H1 (cell line): Measurements from ENCODE around the gene DAO. TPM values are rescaled to one million over a fixed set of nuclear protein-coding genes. Genes with fewer than 3 reads are reported as not detected.
A peak's percentile ranks its signal among the peaks of the same experiment; 100 is the strongest.

Experiments used
- CTCF ChIA-PET: fragments of 300-600 bp; sonication (Branson Sonifier 250); formaldehyde crosslinking; loops from one replicate; lab custom pipeline; 2021; ENCODE audit not compliant: partially characterized antibody; lab: Charles Lee
- POLR2A ChIA-PET: fragments of 300-600 bp; sonication (Branson Sonifier 250); formaldehyde crosslinking; loops from one replicate; lab custom pipeline; 2021; ENCODE audit warnings: inconsistent platforms; ENCODE audit not compliant: partially characterized antibody; lab: Charles Lee
- DNase-seq, 2 experiments: peaks; one replicate each; pipeline versions ENCODE4 v3.0.0 to v3.0.0-alpha.2; 2010 to 2022; ENCODE audit warnings: low spot score in 2 of 2, low read depth in 1 of 2, mixed read lengths in 1 of 2
- FAIRE-seq: peaks from 2 replicates; lab custom pipeline; 2011; peaks lifted over from hg19 to GRCh38; lab: Jason Lieb, UNC
- H2AFZ ChIP-seq: 2 replicates; pipeline ENCODE4 v1.8.1; 2012; ENCODE audit warnings: low read length, inconsistent platforms
- H2AK5ac ChIP-seq: 2 replicates; pipeline ENCODE4 v1.6.1; 2013; ENCODE audit warnings: low read depth, low read length
- H2BK120ac ChIP-seq: replicated peaks from 2 replicates; pipeline ENCODE3; 2013; ENCODE audit warnings: low read depth, low read length, inconsistent platforms
- H2BK12ac ChIP-seq: 2 replicates; pipeline ENCODE4 v1.6.1; 2013; ENCODE audit warnings: low read depth, low read length
- H2BK15ac ChIP-seq: 2 replicates; pipeline ENCODE4 v1.6.1; 2013; ENCODE audit warnings: low read length
- H2BK20ac ChIP-seq: 2 replicates; pipeline ENCODE4 v1.6.1; 2013; ENCODE audit warnings: low read length
- H2BK5ac ChIP-seq: 2 replicates; pipeline ENCODE4 v1.6.1; 2013; ENCODE audit warnings: low read depth, low read length
- H3K14ac ChIP-seq: 2 replicates; pipeline ENCODE4 v1.6.1; 2013; ENCODE audit warnings: inconsistent platforms; ENCODE audit not compliant: insufficient read length
- H3K18ac ChIP-seq: 2 replicates; pipeline ENCODE4 v1.6.1; 2013; ENCODE audit warnings: low read length; ENCODE audit errors: extremely low read depth
- H3K23ac ChIP-seq: 2 replicates; pipeline ENCODE4 v1.6.1; 2013; ENCODE audit warnings: inconsistent platforms; ENCODE audit not compliant: insufficient read length
- H3K23me2 ChIP-seq: 2 replicates; pipeline ENCODE4 v1.6.1; 2013; ENCODE audit warnings: low read depth, low read length
- H3K27ac ChIP-seq: 2 replicates; pipeline ENCODE4 v1.6.1; 2011; ENCODE audit warnings: low read depth, low read length, inconsistent platforms
- H3K27me3 ChIP-seq, 4 experiments: replicated peaks in 1 of 4; 1 replicate in 1 of 4; 2 replicates in 3 of 4; pipeline versions ENCODE4 v1.6.1 to v1.8.1; 2011 to 2013; ENCODE audit warnings: low read length in 3 of 4, mild to moderate bottlenecking in 3 of 4, inconsistent platforms in 2 of 4, mixed read lengths in 2 of 4, moderate library complexity in 1 of 4; ENCODE audit not compliant: control insufficient read depth in 3 of 4, insufficient read depth in 3 of 4; ENCODE audit errors: extremely low read depth in 1 of 4
- H3K36me3 ChIP-seq, 4 experiments: 2 replicates each; pipeline versions ENCODE4 v1.6.1 to v1.8.1; 2011 to 2013; ENCODE audit warnings: mild to moderate bottlenecking in 4 of 4, low read length in 3 of 4, moderate library complexity in 2 of 4, control low read depth in 1 of 4, inconsistent platforms in 1 of 4; ENCODE audit not compliant: insufficient read depth in 4 of 4, control insufficient read depth in 2 of 4
- H3K4ac ChIP-seq: replicated peaks from 2 replicates; pipeline ENCODE3; 2013; ENCODE audit warnings: low read length, low read depth, mixed read lengths, inconsistent platforms; ENCODE audit not compliant: insufficient read length
- H3K4me1 ChIP-seq, 4 experiments: replicated peaks in 1 of 4; 1 replicate in 1 of 4; 2 replicates in 3 of 4; pipeline versions ENCODE4 v1.6.1 to v1.8.1; 2011 to 2013; ENCODE audit warnings: low read length in 3 of 4, inconsistent platforms in 2 of 4, mixed read lengths in 1 of 4; ENCODE audit not compliant: insufficient read depth in 4 of 4, control insufficient read depth in 3 of 4
- H3K4me2 ChIP-seq, 2 experiments: 2 replicates each; pipeline versions ENCODE4 v1.6.1 to v1.8.1; 2011 to 2013; ENCODE audit warnings: low read depth in 2 of 2, low read length in 2 of 2, control low read depth in 1 of 2, inconsistent platforms in 1 of 2, mild to moderate bottlenecking in 1 of 2; ENCODE audit not compliant: insufficient read depth in 1 of 2
- H3K4me3 ChIP-seq, 4 experiments: fragments of 200-600, 300-600 bp in 1 of 4; sonication (generic), shearing (Covaris generic), sonication (Bioruptor Twin) in 1 of 4; 2 replicates each; pipeline versions ENCODE4 v1.5.1 to v1.8.1; 2011 to 2016; ENCODE audit warnings: low read length in 4 of 4, low read depth in 3 of 4, control low read depth in 2 of 4, inconsistent platforms in 2 of 4, mild to moderate bottlenecking in 2 of 4, mixed read lengths in 1 of 4, moderate library complexity in 1 of 4; ENCODE audit not compliant: insufficient read depth in 2 of 4; ENCODE audit errors: extremely low read depth in 1 of 4
- H3K56ac ChIP-seq: replicated peaks from 2 replicates; pipeline ENCODE3; 2013; ENCODE audit warnings: low read depth, mild to moderate bottlenecking, mixed read lengths, low read length, inconsistent platforms; ENCODE audit not compliant: insufficient read length
- H3K79me1 ChIP-seq: 2 replicates; pipeline ENCODE4 v1.6.1; 2013; ENCODE audit warnings: low read depth, low read length, control low read depth
- H3K79me2 ChIP-seq, 2 experiments: 2 replicates each; pipeline versions ENCODE4 v1.6.1 to v1.8.1; 2012 to 2013; ENCODE audit warnings: low read length in 2 of 2, mild to moderate bottlenecking in 2 of 2, inconsistent platforms in 1 of 2; ENCODE audit not compliant: insufficient read depth in 2 of 2, control insufficient read depth in 1 of 2
- H3K9ac ChIP-seq, 4 experiments: replicated peaks in 1 of 4; 1 replicate in 1 of 4; 2 replicates in 3 of 4; pipeline versions ENCODE4 v1.6.1 to v1.8.1; 2011 to 2013; ENCODE audit warnings: low read depth in 3 of 4, low read length in 3 of 4, control low read depth in 2 of 4, mild to moderate bottlenecking in 2 of 4, moderate library complexity in 2 of 4, inconsistent platforms in 1 of 4; ENCODE audit errors: extremely low read depth in 1 of 4
- H3K9me3 ChIP-seq, 2 experiments: 2 replicates each; pipeline versions ENCODE4 v1.6.1 to v1.8.1; 2012 to 2013; ENCODE audit warnings: mild to moderate bottlenecking in 2 of 2, moderate library complexity in 2 of 2, control low read depth in 1 of 2, inconsistent platforms in 1 of 2, low read depth in 1 of 2, low read length in 1 of 2, mixed read lengths in 1 of 2; ENCODE audit not compliant: insufficient read depth in 2 of 2
- H4K20me1 ChIP-seq, 2 experiments: replicated peaks in 1 of 2; 2 replicates each; pipeline versions ENCODE3 to v1.8.1; 2011 to 2013; ENCODE audit warnings: inconsistent platforms in 2 of 2, low read length in 2 of 2, mild to moderate bottlenecking in 1 of 2; ENCODE audit not compliant: insufficient read depth in 2 of 2, control insufficient read depth in 1 of 2
- H4K5ac ChIP-seq: 2 replicates; pipeline ENCODE4 v1.6.1; 2013; ENCODE audit warnings: low read length, low read depth, mixed read lengths, inconsistent platforms; ENCODE audit not compliant: insufficient read length
- H4K8ac ChIP-seq: 2 replicates; pipeline ENCODE4 v1.8.0; 2013; ENCODE audit warnings: mild to moderate bottlenecking, moderate library complexity, low read length, inconsistent platforms; ENCODE audit not compliant: insufficient read depth; ENCODE audit errors: extremely low read depth
- H4K91ac ChIP-seq: replicated peaks from 2 replicates; pipeline ENCODE3; 2013; ENCODE audit warnings: low read length, mixed read lengths, inconsistent platforms; ENCODE audit not compliant: insufficient read length
- TAF1 ChIP-seq: IDR thresholded peaks from 2 replicates; pipeline ENCODE4 v1.6.1; 2011; ENCODE audit warnings: mild to moderate bottlenecking, low read depth, low read length
- TEAD4 ChIP-seq: IDR thresholded peaks from 2 replicates; pipeline ENCODE4 v1.6.1; 2012; ENCODE audit warnings: low read depth, low read length, inconsistent platforms, mixed read lengths
- WGBS, 2 experiments: shearing (Covaris generic) in 1 of 2; methylation state at CpG; one replicate each; pipeline versions ENCODE4 v1.1.6 to v1.1.7; 2013 to 2015; ENCODE audit warnings: low lambda C conversion rate in 2 of 2, mixed read lengths in 2 of 2, inconsistent platforms in 1 of 2, low coverage in 1 of 2, missing lambda C conversion rate in 1 of 2; ENCODE audit not compliant: insufficient replicate concordance in 2 of 2, insufficient coverage in 1 of 2, insufficient read length in 1 of 2; ENCODE audit errors: extremely low coverage in 1 of 2, missing lambda C conversion rate in 1 of 2; 5-methylcytosine and 5-hydroxymethylcytosine counted together
- polyA plus RNA-seq, 7 experiments: library from polyadenylated mRNA; depleted of rRNA in 3 of 7; stranded (reverse) in 5 of 7; unstranded in 2 of 7; fragments of >200 nt in 5 of 7; fragments of 200-250 nt in 2 of 7; gene quantifications; 1 replicate in 5 of 7; 2 replicates in 1 of 7; 4 replicates in 1 of 7; pipeline versions ENCODE4 v1.2.1 to v1.2.3, GENCODE V29; 2011 to 2013; ENCODE audit warnings: missing spikeins in 2 of 7, mixed read lengths in 2 of 7
- total RNA-seq: library from RNA; stranded (reverse); fragmentation: NEBNext Ultra II Directional; extraction: Animal tissue kit (Norgen Biotek cat#: 25700); gene quantifications from 2 replicates; pipeline ENCODE4 v1.2.1, GENCODE V29; 2021

DAO gene
- total and polyA plus RNA-seq, 2 of the 8 experiments (the other 6 are each of a cell fraction or from before 2014, with no cell fraction given): not detected

GRCh38 chr12:108907839-108908351 lies 28.0 kb downstream of the DAO start:
- Histone ChIP-seq H4K5ac (no peak overlapping the region), H3K9ac (no peak overlapping the region), H3K9me3 (no peaks in the 10 kb centered on the region), H3K14ac (no peak overlapping the region), H3K4me2 (no peak overlapping the region), H4K8ac (no peak overlapping the region), H2AFZ (0 out of 2 replicates have a peak overlapping the region, but pooled peaks have one; percentile 2), H3K79me1 (no peaks in the 10 kb centered on the region), H3K27ac (no peak overlapping the region), H2AK5ac (no peak overlapping the region), H2BK20ac (no peak overlapping the region), H4K20me1 (no peaks in the 10 kb centered on the region), H3K23me2 (no peaks in the 10 kb centered on the region; the same call in 1 of the 2 replicates), H3K4ac (no peak overlapping the region), H3K18ac (no peak overlapping the region), H2BK120ac (no peak overlapping the region), H2BK5ac (no peak overlapping the region), H3K56ac (no peak overlapping the region), H2BK12ac (no peak overlapping the region), H3K36me3 (no peaks in the 10 kb centered on the region), H2BK15ac (no peak overlapping the region), H3K4me3 (no peak overlapping the region), H3K23ac (no peak overlapping the region), H3K4me1 (peaks cover 0 to 2% (median 0%) of the 10 kb centered on the region in 4 experiments; a peak in 2 of 7 replicates), H3K27me3 (no peaks in the 10 kb centered on the region), H3K79me2 (no peaks in the 10 kb centered on the region), H4K91ac (no peak overlapping the region)
- POLR2A ChIA-PET: no interaction called here
- FAIRE-seq: no peak
- WGBS, 2 experiments: 57% methylated on average over 2 of the region's 2 CpGs; no CpG with 5 or more reads in 1 of the 2 experiments
- no peak for DNase-seq
- CTCF ChIA-PET: interaction anchor here (1.2 to 1.8 kb wide), 2 partner anchors 24 to 42 kb away, joined by 5 to 6 read pairs; no protein-coding TSS in a partner anchor
- TF ChIP-seq TEAD4 (peak; percentile 82), TAF1 (no peak)
